HFFc6 (cell line): ENCODE data around the gene VN1R5. TPM values are rescaled to one million over a fixed set of nuclear protein-coding genes. Genes with fewer than 3 reads are reported as not detected.

Experiments used
- DNase-seq: peaks from one replicate; pipeline ENCODE4 v3.0.0-alpha.2; 2018
- H3K27ac Mint-ChIP-seq: 2 replicates; pipeline ENCODE4 v1.8.0; 2020; ENCODE audit warnings: mild to moderate bottlenecking, mixed read lengths
- H3K27me3 Mint-ChIP-seq: 2 replicates; pipeline ENCODE4 v1.8.0; 2021; ENCODE audit warnings: mild to moderate bottlenecking, moderate library complexity, mixed read lengths; ENCODE audit not compliant: insufficient read depth
- H3K36me3 Mint-ChIP-seq: 2 replicates; pipeline ENCODE4 v1.8.0; 2021; ENCODE audit warnings: low read depth, mixed read lengths
- H3K4me1 Mint-ChIP-seq: 2 replicates; pipeline ENCODE4 v1.8.0; 2020; ENCODE audit warnings: low read depth, mixed read lengths
- H3K4me3 Mint-ChIP-seq: 2 replicates; pipeline ENCODE4 v1.8.0; 2020; ENCODE audit warnings: mild to moderate bottlenecking, moderate library complexity, mixed read lengths
- H3K9me3 Mint-ChIP-seq: 2 replicates; pipeline ENCODE4 v1.8.0; 2020; ENCODE audit warnings: mild to moderate bottlenecking, mixed read lengths
- total RNA-seq, 6 experiments: library from RNA; stranded (reverse); fragmentation: NEBNext Ultra II Directional; extraction: Animal tissue kit (Norgen Biotek cat#: 25700); gene quantifications; 2 replicates in 1 of 6; 3 replicates in 5 of 6; pipeline ENCODE4 v1.2.3, GENCODE V29; 2021
- TF ChIP-seq, protein P1 (sequence below): fragments of 200-600 bp; sonication (generic); IDR thresholded peaks from 2 replicates; pipeline ENCODE4 v1.5.0; 2021; ENCODE audit warnings: antibody characterized with exemption, mild to moderate bottlenecking

VN1R5 gene
- total RNA-seq, 6 experiments from 2014 or later: not detected

DNA sequence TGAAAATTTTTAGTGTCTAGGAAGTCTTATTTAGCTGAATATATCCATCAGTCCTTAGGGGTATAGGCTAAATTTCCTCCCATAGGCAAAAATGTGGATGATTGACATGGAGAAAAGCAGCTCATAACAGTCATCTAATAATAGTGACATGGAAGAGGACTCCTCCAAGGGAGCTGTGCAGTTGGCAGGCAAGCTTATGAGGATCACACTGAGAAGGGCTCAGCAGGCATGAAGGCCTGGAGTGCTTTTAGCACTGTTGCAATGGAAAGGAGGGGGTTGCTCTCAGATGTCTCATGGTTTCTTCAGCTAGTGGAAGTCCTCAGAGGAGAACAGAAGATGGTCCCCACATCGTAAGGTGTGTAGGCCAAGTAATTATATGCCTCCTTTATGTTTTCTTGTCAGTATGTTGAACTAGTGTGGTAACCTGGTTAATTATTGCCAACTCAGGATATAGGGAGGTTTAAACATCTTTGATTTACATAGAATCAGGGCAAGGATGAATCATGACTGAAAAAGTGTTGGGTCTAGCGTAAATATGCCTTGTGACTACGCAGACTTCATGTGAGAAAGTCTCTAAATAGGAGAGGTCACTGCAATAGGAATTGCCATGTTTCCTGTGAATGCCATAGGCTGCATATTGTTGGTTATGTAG, 18.9 kb downstream of the VN1R5 start:
- H3K27ac Mint-ChIP-seq: no peak overlapping the region
- TF ChIP-seq, protein P1, sequence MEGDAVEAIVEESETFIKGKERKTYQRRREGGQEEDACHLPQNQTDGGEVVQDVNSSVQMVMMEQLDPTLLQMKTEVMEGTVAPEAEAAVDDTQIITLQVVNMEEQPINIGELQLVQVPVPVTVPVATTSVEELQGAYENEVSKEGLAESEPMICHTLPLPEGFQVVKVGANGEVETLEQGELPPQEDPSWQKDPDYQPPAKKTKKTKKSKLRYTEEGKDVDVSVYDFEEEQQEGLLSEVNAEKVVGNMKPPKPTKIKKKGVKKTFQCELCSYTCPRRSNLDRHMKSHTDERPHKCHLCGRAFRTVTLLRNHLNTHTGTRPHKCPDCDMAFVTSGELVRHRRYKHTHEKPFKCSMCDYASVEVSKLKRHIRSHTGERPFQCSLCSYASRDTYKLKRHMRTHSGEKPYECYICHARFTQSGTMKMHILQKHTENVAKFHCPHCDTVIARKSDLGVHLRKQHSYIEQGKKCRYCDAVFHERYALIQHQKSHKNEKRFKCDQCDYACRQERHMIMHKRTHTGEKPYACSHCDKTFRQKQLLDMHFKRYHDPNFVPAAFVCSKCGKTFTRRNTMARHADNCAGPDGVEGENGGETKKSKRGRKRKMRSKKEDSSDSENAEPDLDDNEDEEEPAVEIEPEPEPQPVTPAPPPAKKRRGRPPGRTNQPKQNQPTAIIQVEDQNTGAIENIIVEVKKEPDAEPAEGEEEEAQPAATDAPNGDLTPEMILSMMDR: no peak
- H3K27me3 Mint-ChIP-seq: no peaks in the 10 kb centered on the region
- peaks cover 23% of the 10 kb centered on the region for H3K9me3 Mint-ChIP-seq
- no peak for DNase-seq
- no peak overlapping the region for H3K4me3 Mint-ChIP-seq
- no peaks in the 10 kb centered on the region; the same call in 1 of the 2 replicates for H3K36me3 Mint-ChIP-seq
- no peaks in the 10 kb centered on the region for H3K4me1 Mint-ChIP-seq

DNA sequence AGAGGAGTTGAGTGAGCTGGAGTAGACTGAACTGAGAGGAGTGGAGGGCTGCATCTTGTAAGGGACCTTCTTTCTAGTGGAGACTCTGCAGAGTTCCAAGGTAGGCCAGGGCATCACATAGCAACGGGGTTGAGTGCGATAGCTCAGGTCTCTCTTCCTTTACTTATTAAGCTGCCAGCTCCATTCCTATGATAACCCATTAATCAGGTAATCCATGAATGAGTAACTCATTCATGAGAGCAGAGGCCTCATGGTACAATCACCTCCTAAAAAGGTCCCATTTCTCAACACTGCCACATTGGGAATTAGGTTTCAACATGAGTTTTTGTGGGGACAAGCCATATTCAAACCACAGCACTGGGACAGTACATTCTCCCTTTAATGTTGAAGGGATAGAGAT, 21.3 kb downstream of the VN1R5 start:
- DNase-seq: no peak
- peaks cover 10% of the 10 kb centered on the region; the same call in 1 of the 2 replicates for H3K4me1 Mint-ChIP-seq
- H3K4me3 Mint-ChIP-seq: no peak overlapping the region
- no peaks in the 10 kb centered on the region for H3K36me3 Mint-ChIP-seq
- TF ChIP-seq, protein P1: no peak
- H3K27ac Mint-ChIP-seq: no peak overlapping the region
- H3K9me3 Mint-ChIP-seq: peaks cover 4% of the 10 kb centered on the region
- H3K27me3 Mint-ChIP-seq: peaks cover 3% of the 10 kb centered on the region; the same call in 1 of the 2 replicates

DNA sequence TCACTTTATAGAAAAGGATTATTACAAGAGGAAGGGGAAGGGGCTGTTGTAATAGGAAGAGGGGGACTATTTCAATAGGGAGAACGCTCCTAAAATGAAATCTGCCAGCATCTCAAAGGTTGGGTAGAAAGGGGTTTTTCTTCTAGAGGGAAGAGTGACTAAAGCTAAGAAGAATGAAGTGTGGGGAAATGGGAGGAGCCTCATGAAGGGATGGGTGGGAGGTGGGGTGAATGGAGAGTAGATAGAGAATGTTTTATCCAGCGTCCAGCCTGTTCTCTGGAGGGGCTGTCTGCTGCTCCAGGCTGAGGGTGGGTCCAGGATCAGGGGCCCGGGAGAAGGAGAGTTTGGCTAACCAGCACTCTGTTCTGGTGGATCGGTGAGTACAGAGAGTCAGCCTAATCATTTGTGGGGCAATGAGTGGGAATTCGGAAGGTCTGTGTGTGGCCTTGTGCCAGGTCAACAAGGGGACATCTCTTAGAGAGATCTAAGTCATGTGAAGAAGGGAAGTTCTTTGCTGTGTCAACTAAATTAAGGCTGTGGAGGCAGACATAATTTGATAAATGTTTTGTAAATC, 25.2 kb downstream of the VN1R5 start:
- H3K36me3 Mint-ChIP-seq: peaks cover 3% of the 10 kb centered on the region; the same call in 1 of the 2 replicates
- H3K27ac Mint-ChIP-seq: no peak overlapping the region
- H3K9me3 Mint-ChIP-seq: peaks cover 9% of the 10 kb centered on the region
- peak overlapping the region; percentile 14; the same call in 1 of the 2 replicates for H3K4me3 Mint-ChIP-seq
- no peak for DNase-seq
- H3K4me1 Mint-ChIP-seq: peaks cover 10% of the 10 kb centered on the region; the same call in 1 of the 2 replicates
- TF ChIP-seq, protein P1: no peak
- peaks cover 3% of the 10 kb centered on the region for H3K27me3 Mint-ChIP-seq

DNA sequence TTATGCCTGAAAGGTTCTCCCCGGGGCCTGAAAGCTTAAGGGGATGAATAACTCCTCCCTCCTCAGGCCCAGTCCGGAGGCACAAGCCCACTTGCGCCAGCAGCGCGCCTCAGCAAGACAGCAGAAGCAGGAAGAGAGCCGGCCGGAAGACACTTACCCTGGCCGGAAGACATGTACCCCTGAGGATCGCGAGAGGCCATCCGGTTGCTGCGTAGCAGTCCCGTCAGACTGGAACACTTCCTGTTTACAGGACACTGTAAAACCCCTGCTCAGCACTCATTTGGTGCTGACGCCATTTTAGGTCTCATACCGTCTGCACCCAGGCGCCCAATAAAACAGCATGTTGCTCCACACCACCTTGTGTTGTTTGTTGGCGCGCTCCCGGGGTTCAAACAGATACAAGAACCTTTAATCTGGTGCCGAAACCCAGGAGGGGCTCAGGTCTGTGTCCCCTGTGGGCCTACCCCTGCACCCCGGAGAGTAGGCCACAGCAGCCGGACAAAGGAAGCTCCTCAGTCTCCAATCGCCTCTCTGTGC, 30.3 kb downstream of the VN1R5 start:
- Mint-ChIP-seq H3K36me3 (peaks cover 11% of the 10 kb centered on the region), H3K4me1 (peaks cover 2% of the 10 kb centered on the region; the same call in 1 of the 2 replicates), H3K4me3 (no peak overlapping the region), H3K27ac (no peak overlapping the region), H3K27me3 (peaks cover 10% of the 10 kb centered on the region), H3K9me3 (peaks cover 21% of the 10 kb centered on the region)
- no peak for DNase-seq
- TF ChIP-seq, protein P1: no peak

DNA sequence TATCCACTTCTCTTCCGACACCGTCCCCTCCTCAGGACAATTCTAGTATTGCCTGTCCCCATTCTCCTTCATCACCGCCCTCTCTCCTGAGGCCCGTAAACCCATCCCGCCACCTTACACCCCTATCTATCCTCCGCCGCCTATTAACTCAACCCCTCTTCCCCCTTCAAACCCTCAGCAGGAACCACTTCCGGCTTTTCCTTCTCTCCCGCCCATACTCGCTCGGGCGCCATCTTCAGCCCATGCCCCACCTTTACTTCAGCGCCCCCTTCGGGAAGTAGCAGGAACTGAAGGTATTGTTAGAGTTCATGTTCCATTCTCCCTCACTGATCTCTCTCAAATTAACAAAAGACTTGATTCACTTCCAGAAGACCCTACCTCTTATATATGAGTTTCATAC, 31.6 kb downstream of the VN1R5 start:
- TF ChIP-seq, protein P1: peak; percentile 37
- Mint-ChIP-seq H3K27me3 (peaks cover 11% of the 10 kb centered on the region), H3K4me1 (no peaks in the 10 kb centered on the region), H3K9me3 (peaks cover 21% of the 10 kb centered on the region), H3K27ac (no peak overlapping the region), H3K4me3 (no peak overlapping the region), H3K36me3 (peaks cover 11% of the 10 kb centered on the region)
- DNase-seq: no peak
